Measurements from ENCODE around the gene PRDM16. TPM values are rescaled to one million over a fixed set of nuclear protein-coding genes. Genes with fewer than 3 reads are reported as not detected.
"Not testable (repeated sequence)": the region's sequence is repeated elsewhere in the genome, so short reads cannot be mapped to it uniquely, and the experiment has no call there.

Gene PRDM16
- total RNA-seq, 2 experiments from 2014 or later: 1.1 to 2.3 TPM

GRCh38 chr1:3155926-3156220 lies 86.9 kb downstream of the PRDM16 start:
- no peak for DNase-seq
- H3K4me1 Mint-ChIP-seq: peaks cover 3% of the 10 kb centered on the region
- ChIA-PET CTCF (no interaction called here), POLR2A (no interaction called here)
- H3K27me3 Mint-ChIP-seq: peaks cover 19% of the 10 kb centered on the region
- H3K4me3 Mint-ChIP-seq: no peak overlapping the region
- H3K36me3 Mint-ChIP-seq (ENCODE audit: low read depth): no peaks in the 10 kb centered on the region
- H3K9me3 Mint-ChIP-seq: no peaks in the 10 kb centered on the region
- H3K27ac Mint-ChIP-seq: no peak overlapping the region

- H3K4me1 Mint-ChIP-seq: peaks cover 5% of the 10 kb centered on the region
- no peak for DNase-seq
- H3K27me3 Mint-ChIP-seq: peaks cover 21% of the 10 kb centered on the region
- no peak overlapping the region for H3K27ac Mint-ChIP-seq
- H3K4me3 Mint-ChIP-seq: no peak overlapping the region
- POLR2A ChIA-PET: no interaction called here
- CTCF ChIA-PET: no interaction called here
- no peaks in the 10 kb centered on the region for H3K9me3 Mint-ChIP-seq
- H3K36me3 Mint-ChIP-seq (ENCODE audit: low read depth): no peaks in the 10 kb centered on the region
These were observed 87.9 kb downstream of the PRDM16 start for GRCh38 chr1:3156936-3157335.

GRCh38 chr1:3158347-3158746 lies 89.3 kb downstream of the PRDM16 start:
- peaks cover 5% of the 10 kb centered on the region for H3K4me1 Mint-ChIP-seq
- DNase-seq: no peak
- H3K36me3 Mint-ChIP-seq (ENCODE audit: low read depth): no peaks in the 10 kb centered on the region
- no peak overlapping the region for H3K4me3 Mint-ChIP-seq
- no peak overlapping the region for H3K27ac Mint-ChIP-seq
- ChIA-PET POLR2A (no interaction called here), CTCF (interaction anchor here (0.7 kb wide), 1 partner anchor 1452 kb away, joined by 3 read pairs; no protein-coding TSS in a partner anchor)
- no peaks in the 10 kb centered on the region for H3K9me3 Mint-ChIP-seq
- H3K27me3 Mint-ChIP-seq: peaks cover 21% of the 10 kb centered on the region

GRCh38 chr1:3159121-3159520 lies 90.1 kb downstream of the PRDM16 start:
- Mint-ChIP-seq H3K27ac (no peak overlapping the region), H3K36me3 (ENCODE audit: low read depth) (no peaks in the 10 kb centered on the region), H3K27me3 (peaks cover 21% of the 10 kb centered on the region), H3K4me3 (no peak overlapping the region), H3K9me3 (no peaks in the 10 kb centered on the region), H3K4me1 (peaks cover 5% of the 10 kb centered on the region)
- no peak for DNase-seq
- ChIA-PET CTCF (interaction anchor here (0.7 kb wide), 1 partner anchor 1451 kb away, joined by 3 read pairs; no protein-coding TSS in a partner anchor), POLR2A (no interaction called here)

GRCh38 chr1:3159996-3160395 lies 91.0 kb downstream of the PRDM16 start:
- no peak overlapping the region for H3K4me3 Mint-ChIP-seq
- ChIA-PET CTCF (no interaction called here), POLR2A (no interaction called here)
- peaks cover 5% of the 10 kb centered on the region for H3K4me1 Mint-ChIP-seq
- H3K27me3 Mint-ChIP-seq: peaks cover 21% of the 10 kb centered on the region
- DNase-seq: no peak
- no peaks in the 10 kb centered on the region for H3K9me3 Mint-ChIP-seq
- no peaks in the 10 kb centered on the region for H3K36me3 Mint-ChIP-seq (ENCODE audit: low read depth)
- H3K27ac Mint-ChIP-seq: no peak overlapping the region

- Mint-ChIP-seq H3K9me3 (no peaks in the 10 kb centered on the region), H3K4me1 (peaks cover 5% of the 10 kb centered on the region), H3K4me3 (no peak overlapping the region), H3K36me3 (ENCODE audit: low read depth) (no peaks in the 10 kb centered on the region), H3K27me3 (peaks cover 14% of the 10 kb centered on the region), H3K27ac (no peak overlapping the region)
- ChIA-PET CTCF (interaction anchor here (0.6 kb wide), 1 partner anchor 567 kb away, joined by 3 read pairs; no protein-coding TSS in a partner anchor), POLR2A (interaction anchor here (0.7 kb wide), 1 partner anchor 110 kb away, joined by 3 read pairs; no protein-coding TSS in a partner anchor)
- no peak for DNase-seq
These were observed 91.7 kb downstream of the PRDM16 start for GRCh38 chr1:3160647-3161145.

- Mint-ChIP-seq H3K27me3 (peaks cover 8% of the 10 kb centered on the region), H3K4me3 (no peak overlapping the region), H3K27ac (no peak overlapping the region), H3K9me3 (no peaks in the 10 kb centered on the region), H3K4me1 (peaks cover 5% of the 10 kb centered on the region), H3K36me3 (ENCODE audit: low read depth) (no peaks in the 10 kb centered on the region)
- ChIA-PET CTCF (interaction anchor here (0.6 kb wide), 1 partner anchor 566 kb away, joined by 3 read pairs; no protein-coding TSS in a partner anchor), POLR2A (interaction anchor here (0.7 kb wide), 1 partner anchor 110 kb away, joined by 3 read pairs; no protein-coding TSS in a partner anchor)
- DNase-seq: no peak
These were observed 92.3 kb downstream of the PRDM16 start for GRCh38 chr1:3161176-3161840.

GRCh38 chr1:3162322-3162882 lies 93.4 kb downstream of the PRDM16 start:
- DNase-seq: no peak
- Mint-ChIP-seq H3K4me3 (no peak overlapping the region), H3K27me3 (peaks cover 7% of the 10 kb centered on the region), H3K9me3 (no peaks in the 10 kb centered on the region), H3K4me1 (peaks cover 5% of the 10 kb centered on the region), H3K27ac (no peak overlapping the region), H3K36me3 (ENCODE audit: low read depth) (no peaks in the 10 kb centered on the region)
- ChIA-PET CTCF (no interaction called here), POLR2A (no interaction called here)

- no peak overlapping the region for H3K4me3 Mint-ChIP-seq
- peaks cover 7% of the 10 kb centered on the region for H3K27me3 Mint-ChIP-seq
- DNase-seq: no peak
- no peaks in the 10 kb centered on the region for H3K36me3 Mint-ChIP-seq (ENCODE audit: low read depth)
- ChIA-PET CTCF (no interaction called here), POLR2A (no interaction called here)
- H3K4me1 Mint-ChIP-seq: peaks cover 5% of the 10 kb centered on the region
- H3K27ac Mint-ChIP-seq: no peak overlapping the region
- no peaks in the 10 kb centered on the region for H3K9me3 Mint-ChIP-seq
These were observed 94.4 kb downstream of the PRDM16 start for GRCh38 chr1:3163356-3163755.

- DNase-seq: no peak
- Mint-ChIP-seq H3K4me3 (no peak overlapping the region), H3K36me3 (ENCODE audit: low read depth) (no peaks in the 10 kb centered on the region), H3K9me3 (no peaks in the 10 kb centered on the region), H3K4me1 (peaks cover 5% of the 10 kb centered on the region), H3K27ac (no peak overlapping the region), H3K27me3 (peaks cover 4% of the 10 kb centered on the region)
- POLR2A ChIA-PET: no interaction called here
- CTCF ChIA-PET: no interaction called here
These were observed 95.7 kb downstream of the PRDM16 start for GRCh38 chr1:3164671-3165070.

GRCh38 chr1:3165189-3165588 lies 96.2 kb downstream of the PRDM16 start:
- H3K36me3 Mint-ChIP-seq (ENCODE audit: low read depth); H3K27ac Mint-ChIP-seq; H3K4me1 Mint-ChIP-seq; DNase-seq; H3K27me3 Mint-ChIP-seq; H3K9me3 Mint-ChIP-seq; POLR2A ChIA-PET; CTCF ChIA-PET; H3K4me3 Mint-ChIP-seq: not testable (repeated sequence)

GRCh38 chr1:3166206-3166918 lies 97.4 kb downstream of the PRDM16 start:
- ChIA-PET POLR2A (no interaction called here), CTCF (no interaction called here)
- Mint-ChIP-seq H3K36me3 (ENCODE audit: low read depth) (no peaks in the 10 kb centered on the region), H3K4me1 (no peaks in the 10 kb centered on the region), H3K9me3 (no peaks in the 10 kb centered on the region), H3K4me3 (no peak overlapping the region), H3K27me3 (peaks cover 6% of the 10 kb centered on the region), H3K27ac (no peak overlapping the region)
- no peak for DNase-seq

GRCh38 chr1:3167255-3167654 lies 98.3 kb downstream of the PRDM16 start:
- Mint-ChIP-seq H3K27me3 (peaks cover 6% of the 10 kb centered on the region), H3K36me3 (ENCODE audit: low read depth) (no peaks in the 10 kb centered on the region), H3K27ac (no peak overlapping the region), H3K4me1 (no peaks in the 10 kb centered on the region), H3K9me3 (no peaks in the 10 kb centered on the region), H3K4me3 (no peak overlapping the region)
- no peak for DNase-seq
- ChIA-PET CTCF (no interaction called here), POLR2A (no interaction called here)

All from activated CD4-positive, alpha-beta T cell treated with anti-CD3 and anti-CD28 coated beads, Interleukin-2, amount 10 ng/mL, durations not matched to agents 7 days and 5 days (primary cell).